HepG2 (cell line): ENCODE measurements around the gene NUDT22. TPM values are rescaled to one million over a fixed set of nuclear protein-coding genes. Genes with fewer than 3 reads are reported as not detected.
A peak's percentile ranks its signal among the peaks of the same experiment; 100 is the strongest.

Experiments used
- CC2D1A ChIP-seq: sonication (generic); formaldehyde crosslinking; IDR thresholded peaks from 2 replicates; pipeline ENCODE4 v1.8.1; 2023; ENCODE audit warnings: mild to moderate bottlenecking, missing genetic modification reagents
- FOXJ3 ChIP-seq: sonication (generic); formaldehyde crosslinking; IDR thresholded peaks from 2 replicates; pipeline ENCODE4 v1.4.0; 2020; ENCODE audit warnings: missing genetic modification reagents, mild to moderate bottlenecking, borderline replicate concordance
- GATAD1 ChIP-seq: IDR thresholded peaks from 2 replicates; pipeline ENCODE4 v1.6.1; 2016; ENCODE audit warnings: missing genetic modification reagents, missing compliant biosample characterization
- HES4 ChIP-seq: sonication (generic); formaldehyde crosslinking; IDR thresholded peaks from 2 replicates; pipeline ENCODE4 v1.9.0; 2021; ENCODE audit warnings: mild to moderate bottlenecking, missing genetic modification reagents, borderline replicate concordance
- PHF5A ChIP-seq: IDR thresholded peaks from one replicate; pipeline ENCODE4 v1.6.1; 2018; ENCODE audit warnings: low read depth, missing genetic modification reagents; ENCODE audit not compliant: unreplicated experiment
- RBM22 ChIP-seq: fragments of 200-400 bp; formaldehyde crosslinking; optimal IDR thresholded peaks from 2 replicates; pipeline ENCODE3; 2017; ENCODE audit warnings: mild to moderate bottlenecking, low read length, moderate library complexity
- ZKSCAN1 ChIP-seq: fragments of 150-350 bp; IDR thresholded peaks from 2 replicates; pipeline ENCODE4 v1.6.1; 2014; ENCODE audit warnings: low read length
- ZKSCAN5 ChIP-seq: sonication (generic); formaldehyde crosslinking; IDR thresholded peaks from 2 replicates; pipeline ENCODE4 v1.5.1; 2020; ENCODE audit warnings: mild to moderate bottlenecking, missing genetic modification reagents
- ZNF136 ChIP-seq: sonication (generic); formaldehyde crosslinking; IDR thresholded peaks from 2 replicates; pipeline ENCODE4 v1.8.1; 2022; ENCODE audit warnings: low read depth, mild to moderate bottlenecking, moderate library complexity, missing genetic modification reagents
- ZNF274 ChIP-seq: sonication (generic); formaldehyde crosslinking; IDR thresholded peaks from 2 replicates; pipeline ENCODE4 v1.5.1; 2020; ENCODE audit warnings: mild to moderate bottlenecking, missing genetic modification reagents
- ZNF382 ChIP-seq: sonication (generic); formaldehyde crosslinking; IDR thresholded peaks from 2 replicates; pipeline ENCODE4 v1.5.0; 2020; ENCODE audit warnings: missing genetic modification reagents, mild to moderate bottlenecking, borderline replicate concordance
- ZNF670 ChIP-seq: sonication (generic); formaldehyde crosslinking; IDR thresholded peaks from 2 replicates; pipeline ENCODE4 v1.8.0; 2022; ENCODE audit warnings: mild to moderate bottlenecking, missing genetic modification reagents, borderline replicate concordance
- ZNF709 ChIP-seq: sonication (generic); formaldehyde crosslinking; IDR thresholded peaks from 2 replicates; pipeline ENCODE4 v1.5.0; 2020; ENCODE audit warnings: mild to moderate bottlenecking, missing genetic modification reagents
- polyA plus RNA-seq, 8 experiments: library from polyadenylated mRNA; depleted of rRNA in 3 of 8; stranded (reverse) in 7 of 8; unstranded in 1 of 8; fragments of >200 nt; fragmentation: Illumina TruSeq in 4 of 8; extraction: Trizol in 4 of 8; gene quantifications; 2 replicates each; pipeline versions ENCODE4 v1.2.1 to v1.2.3, GENCODE V29; 2011 to 2016; ENCODE audit warnings: low read depth in 4 of 8, missing spikeins in 1 of 8, mixed read lengths in 1 of 8; ENCODE audit not compliant: insufficient read depth in 1 of 8
- total RNA-seq, 5 experiments: library from RNA; depleted of rRNA; stranded (reverse); fragments of >200 nt; fragmentation: Illumina TruSeq; extraction: Trizol; gene quantifications; 2 replicates each; pipeline ENCODE4 v1.2.3, GENCODE V29; 2016; ENCODE audit warnings: low read depth in 1 of 5
- TF ChIP-seq, protein P1 (sequence below): sonication (generic); formaldehyde crosslinking; IDR thresholded peaks from 2 replicates; pipeline ENCODE4 v1.5.0; 2020; ENCODE audit warnings: mild to moderate bottlenecking, missing genetic modification reagents, borderline replicate concordance
- TF ChIP-seq, protein P2 (sequence below): sonication (generic); formaldehyde crosslinking; IDR thresholded peaks from 2 replicates; pipeline ENCODE4 v1.4.0; 2020; ENCODE audit warnings: mild to moderate bottlenecking, missing genetic modification reagents
- TF ChIP-seq, protein P3 (sequence below): sonication (generic); formaldehyde crosslinking; IDR thresholded peaks from 2 replicates; pipeline ENCODE4 v1.5.1; 2020; ENCODE audit warnings: mild to moderate bottlenecking, missing genetic modification reagents, borderline replicate concordance
- TF ChIP-seq, protein P4 (sequence below): sonication (generic); formaldehyde crosslinking; IDR thresholded peaks from 2 replicates; pipeline ENCODE4 v1.4.0; 2020; ENCODE audit warnings: missing genetic modification reagents; ENCODE audit errors: not compliant biosample characterization
- TF ChIP-seq, protein P5 (sequence below): sonication (generic); formaldehyde crosslinking; IDR thresholded peaks from 2 replicates; pipeline ENCODE4 v1.5.0; 2020; ENCODE audit warnings: mild to moderate bottlenecking, missing genetic modification reagents

NUDT22 gene
- total and polyA plus RNA-seq, 2 of the 13 experiments (the other 11 are each of a cell fraction or from before 2014, with no cell fraction given): 33.5 to 39.8 TPM

DNA sequence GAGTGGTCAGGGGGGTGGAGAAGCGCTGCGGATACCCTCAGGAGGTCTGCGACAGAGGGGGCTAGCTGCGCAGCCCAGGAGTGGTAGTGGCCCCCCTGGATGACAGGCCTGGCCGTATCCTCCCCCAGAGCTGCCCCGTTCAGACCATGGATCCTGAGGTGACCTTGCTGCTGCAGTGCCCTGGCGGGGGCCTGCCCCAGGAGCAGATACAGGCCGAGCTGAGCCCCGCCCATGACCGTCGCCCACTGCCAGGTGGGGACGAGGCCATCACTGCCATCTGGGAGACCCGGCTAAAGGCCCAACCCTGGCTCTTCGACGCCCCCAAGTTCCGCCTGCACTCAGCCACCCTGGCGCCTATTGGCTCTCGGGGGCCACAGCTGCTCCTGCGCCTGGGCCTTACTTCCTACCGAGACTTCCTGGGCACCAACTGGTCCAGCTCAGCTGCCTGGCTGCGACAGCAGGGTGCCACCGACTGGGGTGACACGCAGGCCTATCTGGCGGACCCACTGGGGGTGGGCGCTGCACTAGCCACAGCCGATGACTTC, 505 bp downstream of the NUDT22 start (continued):
- TF ChIP-seq, protein P1, sequence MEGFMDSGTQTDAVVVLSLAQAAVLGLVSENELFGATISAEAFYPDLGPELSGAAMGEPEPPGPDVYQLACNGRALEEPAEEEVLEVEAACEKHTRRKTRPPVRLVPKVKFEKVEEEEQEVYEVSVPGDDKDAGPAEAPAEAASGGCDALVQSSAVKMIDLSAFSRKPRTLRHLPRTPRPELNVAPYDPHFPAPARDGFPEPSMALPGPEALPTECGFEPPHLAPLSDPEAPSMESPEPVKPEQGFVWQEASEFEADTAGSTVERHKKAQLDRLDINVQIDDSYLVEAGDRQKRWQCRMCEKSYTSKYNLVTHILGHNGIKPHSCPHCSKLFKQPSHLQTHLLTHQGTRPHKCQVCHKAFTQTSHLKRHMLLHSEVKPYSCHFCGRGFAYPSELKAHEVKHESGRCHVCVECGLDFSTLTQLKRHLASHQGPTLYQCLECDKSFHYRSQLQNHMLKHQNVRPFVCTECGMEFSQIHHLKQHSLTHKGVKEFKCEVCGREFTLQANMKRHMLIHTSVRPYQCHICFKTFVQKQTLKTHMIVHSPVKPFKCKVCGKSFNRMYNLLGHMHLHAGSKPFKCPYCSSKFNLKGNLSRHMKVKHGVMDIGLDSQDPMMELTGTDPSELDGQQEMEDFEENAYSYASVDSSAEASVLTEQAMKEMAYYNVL (CRISPR knock-in tag): no peak
- TF ChIP-seq ZNF382 (CRISPR knock-in tag): no peak
- TF ChIP-seq GATAD1 (CRISPR knock-in tag): peak; percentile 62
- no peak for TF ChIP-seq CC2D1A
- no peak for TF ChIP-seq RBM22
- TF ChIP-seq, protein P2, sequence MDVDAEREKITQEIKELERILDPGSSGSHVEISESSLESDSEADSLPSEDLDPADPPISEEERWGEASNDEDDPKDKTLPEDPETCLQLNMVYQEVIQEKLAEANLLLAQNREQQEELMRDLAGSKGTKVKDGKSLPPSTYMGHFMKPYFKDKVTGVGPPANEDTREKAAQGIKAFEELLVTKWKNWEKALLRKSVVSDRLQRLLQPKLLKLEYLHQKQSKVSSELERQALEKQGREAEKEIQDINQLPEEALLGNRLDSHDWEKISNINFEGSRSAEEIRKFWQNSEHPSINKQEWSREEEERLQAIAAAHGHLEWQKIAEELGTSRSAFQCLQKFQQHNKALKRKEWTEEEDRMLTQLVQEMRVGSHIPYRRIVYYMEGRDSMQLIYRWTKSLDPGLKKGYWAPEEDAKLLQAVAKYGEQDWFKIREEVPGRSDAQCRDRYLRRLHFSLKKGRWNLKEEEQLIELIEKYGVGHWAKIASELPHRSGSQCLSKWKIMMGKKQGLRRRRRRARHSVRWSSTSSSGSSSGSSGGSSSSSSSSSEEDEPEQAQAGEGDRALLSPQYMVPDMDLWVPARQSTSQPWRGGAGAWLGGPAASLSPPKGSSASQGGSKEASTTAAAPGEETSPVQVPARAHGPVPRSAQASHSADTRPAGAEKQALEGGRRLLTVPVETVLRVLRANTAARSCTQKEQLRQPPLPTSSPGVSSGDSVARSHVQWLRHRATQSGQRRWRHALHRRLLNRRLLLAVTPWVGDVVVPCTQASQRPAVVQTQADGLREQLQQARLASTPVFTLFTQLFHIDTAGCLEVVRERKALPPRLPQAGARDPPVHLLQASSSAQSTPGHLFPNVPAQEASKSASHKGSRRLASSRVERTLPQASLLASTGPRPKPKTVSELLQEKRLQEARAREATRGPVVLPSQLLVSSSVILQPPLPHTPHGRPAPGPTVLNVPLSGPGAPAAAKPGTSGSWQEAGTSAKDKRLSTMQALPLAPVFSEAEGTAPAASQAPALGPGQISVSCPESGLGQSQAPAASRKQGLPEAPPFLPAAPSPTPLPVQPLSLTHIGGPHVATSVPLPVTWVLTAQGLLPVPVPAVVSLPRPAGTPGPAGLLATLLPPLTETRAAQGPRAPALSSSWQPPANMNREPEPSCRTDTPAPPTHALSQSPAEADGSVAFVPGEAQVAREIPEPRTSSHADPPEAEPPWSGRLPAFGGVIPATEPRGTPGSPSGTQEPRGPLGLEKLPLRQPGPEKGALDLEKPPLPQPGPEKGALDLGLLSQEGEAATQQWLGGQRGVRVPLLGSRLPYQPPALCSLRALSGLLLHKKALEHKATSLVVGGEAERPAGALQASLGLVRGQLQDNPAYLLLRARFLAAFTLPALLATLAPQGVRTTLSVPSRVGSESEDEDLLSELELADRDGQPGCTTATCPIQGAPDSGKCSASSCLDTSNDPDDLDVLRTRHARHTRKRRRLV (CRISPR knock-in tag): 0 out of 2 replicates have a peak, but pooled peaks have one; percentile 13
- TF ChIP-seq ZNF670: peak; percentile 86
- TF ChIP-seq, protein P3, sequence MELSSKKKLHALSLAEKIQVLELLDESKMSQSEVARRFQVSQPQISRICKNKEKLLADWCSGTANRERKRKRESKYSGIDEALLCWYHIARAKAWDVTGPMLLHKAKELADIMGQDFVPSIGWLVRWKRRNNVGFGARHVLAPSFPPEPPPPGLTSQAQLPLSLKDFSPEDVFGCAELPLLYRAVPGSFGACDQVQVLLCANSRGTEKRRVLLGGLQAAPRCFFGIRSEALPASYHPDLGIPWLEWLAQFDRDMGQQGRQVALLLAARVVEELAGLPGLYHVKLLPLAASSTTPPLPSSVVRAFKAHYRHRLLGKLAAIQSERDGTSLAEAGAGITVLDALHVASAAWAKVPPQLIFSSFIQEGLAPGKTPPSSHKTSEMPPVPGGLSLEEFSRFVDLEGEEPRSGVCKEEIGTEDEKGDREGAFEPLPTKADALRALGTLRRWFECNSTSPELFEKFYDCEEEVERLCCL: no peak
- no peak for TF ChIP-seq ZNF709 (CRISPR knock-in tag)
- TF ChIP-seq ZKSCAN5: no peak
- TF ChIP-seq, protein P4, sequence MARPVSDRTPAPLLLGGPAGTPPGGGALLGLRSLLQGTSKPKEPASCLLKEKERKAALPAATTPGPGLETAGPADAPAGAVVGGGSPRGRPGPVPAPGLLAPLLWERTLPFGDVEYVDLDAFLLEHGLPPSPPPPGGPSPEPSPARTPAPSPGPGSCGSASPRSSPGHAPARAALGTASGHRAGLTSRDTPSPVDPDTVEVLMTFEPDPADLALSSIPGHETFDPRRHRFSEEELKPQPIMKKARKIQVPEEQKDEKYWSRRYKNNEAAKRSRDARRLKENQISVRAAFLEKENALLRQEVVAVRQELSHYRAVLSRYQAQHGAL (CRISPR knock-in tag): no peak
- no peak; the same call in 1 of the 2 replicates for TF ChIP-seq ZNF274 (CRISPR knock-in tag)
- no peak for TF ChIP-seq PHF5A (CRISPR knock-in tag)
- no peak for TF ChIP-seq ZKSCAN1
- TF ChIP-seq, protein P5, sequence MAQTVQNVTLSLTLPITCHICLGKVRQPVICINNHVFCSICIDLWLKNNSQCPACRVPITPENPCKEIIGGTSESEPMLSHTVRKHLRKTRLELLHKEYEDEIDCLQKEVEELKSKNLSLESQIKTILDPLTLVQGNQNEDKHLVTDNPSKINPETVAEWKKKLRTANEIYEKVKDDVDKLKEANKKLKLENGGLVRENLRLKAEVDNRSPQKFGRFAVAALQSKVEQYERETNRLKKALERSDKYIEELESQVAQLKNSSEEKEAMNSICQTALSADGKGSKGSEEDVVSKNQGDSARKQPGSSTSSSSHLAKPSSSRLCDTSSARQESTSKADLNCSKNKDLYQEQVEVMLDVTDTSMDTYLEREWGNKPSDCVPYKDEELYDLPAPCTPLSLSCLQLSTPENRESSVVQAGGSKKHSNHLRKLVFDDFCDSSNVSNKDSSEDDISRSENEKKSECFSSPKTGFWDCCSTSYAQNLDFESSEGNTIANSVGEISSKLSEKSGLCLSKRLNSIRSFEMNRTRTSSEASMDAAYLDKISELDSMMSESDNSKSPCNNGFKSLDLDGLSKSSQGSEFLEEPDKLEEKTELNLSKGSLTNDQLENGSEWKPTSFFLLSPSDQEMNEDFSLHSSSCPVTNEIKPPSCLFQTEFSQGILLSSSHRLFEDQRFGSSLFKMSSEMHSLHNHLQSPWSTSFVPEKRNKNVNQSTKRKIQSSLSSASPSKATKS (CRISPR knock-in tag): no peak
- TF ChIP-seq HES4 (CRISPR knock-in tag): peak; percentile 13
- no peak for TF ChIP-seq FOXJ3 (CRISPR knock-in tag)
- TF ChIP-seq ZNF136 (CRISPR knock-in tag): 0 out of 2 replicates have a peak, but pooled peaks have one; percentile 19
